Lower lobe of right lung (tissue), 2 donors: ENCODE results near the gene TSHR. TPM values are rescaled to one million over a fixed set of nuclear protein-coding genes. Genes with fewer than 3 reads are reported as not detected.
"Not testable (repeated sequence)": the region's sequence is repeated elsewhere in the genome, so short reads cannot be mapped to it uniquely, and the experiment has no call there.

Experiments used
- ATAC-seq, 2 donors: fragments of 200-7000 bp; cut with Tn5 transposase; one replicate each; pipeline ENCODE4 v1.9.1; 2020 to 2022; ENCODE audit warnings: mild to moderate bottlenecking in 2 of 2, moderate library complexity in 2 of 2
- DNase-seq: peaks from one replicate; pipeline ENCODE4 v3.0.0-alpha.2; 2020
- H3K27ac ChIP-seq: fragments of 200-600 bp; one replicate; pipeline ENCODE4 v1.8.0; 2022
- H3K27me3 ChIP-seq: fragments of 200-600 bp; one replicate; pipeline ENCODE4 v1.8.0; 2022; ENCODE audit warnings: low read depth
- H3K36me3 ChIP-seq: fragments of 200-600 bp; one replicate; pipeline ENCODE4 v1.8.0; 2022; ENCODE audit warnings: mild to moderate bottlenecking
- H3K4me1 ChIP-seq: fragments of 200-600 bp; one replicate; pipeline ENCODE4 v1.8.0; 2022
- H3K4me3 ChIP-seq: fragments of 200-600 bp; one replicate; pipeline ENCODE4 v1.8.0; 2022; ENCODE audit warnings: mild to moderate bottlenecking
- H3K9me3 ChIP-seq: fragments of 200-600 bp; one replicate; pipeline ENCODE4 v1.8.0; 2022
- intact Hi-C: fragments of 100-400 bp; cut with DNase I; formaldehyde crosslinking; loops from one replicate; pipeline ENCODE4 v1.11.0; 2022
- total RNA-seq: library from RNA; stranded (reverse); fragmentation: NEBNext Ultra II Directional; extraction: Animal tissue kit (Norgen Biotek cat#: 25700); gene quantifications from one replicate; pipeline ENCODE4 v1.2.1, GENCODE V29; 2021
- TF ChIP-seq, protein P1 (sequence below): fragments of 200-600 bp; IDR thresholded peaks from one replicate; pipeline ENCODE4 v1.8.0; 2022; ENCODE audit warnings: antibody characterized with exemption, mild to moderate bottlenecking
- donor health status: DM: no; HTN: yes; CAD: no; lungs with severe emphysema.

TSHR gene
- total RNA-seq, 1 donor from 2014 or later = not detected

DNA sequence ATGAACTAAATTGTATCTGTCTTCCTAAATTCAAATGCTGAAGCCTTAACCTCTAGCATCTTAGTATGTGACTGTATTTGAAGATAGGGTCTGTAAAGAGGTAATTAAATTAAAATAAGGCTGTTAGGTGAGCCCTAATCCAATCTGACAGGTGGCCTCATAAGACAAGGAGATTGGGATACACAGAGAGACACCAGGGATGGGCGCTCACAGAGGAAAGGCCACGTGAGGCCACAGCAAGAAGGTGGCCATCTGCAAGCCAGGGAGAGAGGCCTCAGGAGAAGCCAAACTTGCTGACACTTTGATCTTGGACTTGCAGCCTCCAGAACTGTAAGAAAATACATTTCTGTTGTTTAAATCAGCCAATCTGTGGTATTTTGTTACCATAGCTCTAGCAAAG lies 154.8 kb downstream of the TSHR start:
- Histone ChIP-seq H3K4me1 (peaks cover 6% of the 10 kb centered on the region), H3K36me3 (no peaks in the 10 kb centered on the region), H3K9me3 (no peaks in the 10 kb centered on the region), H3K4me3 (no peak overlapping the region), H3K27ac (no peak overlapping the region), H3K27me3 (no peaks in the 10 kb centered on the region)
- ATAC-seq (no peak), DNase-seq (no peak)
- TF ChIP-seq, protein P1, sequence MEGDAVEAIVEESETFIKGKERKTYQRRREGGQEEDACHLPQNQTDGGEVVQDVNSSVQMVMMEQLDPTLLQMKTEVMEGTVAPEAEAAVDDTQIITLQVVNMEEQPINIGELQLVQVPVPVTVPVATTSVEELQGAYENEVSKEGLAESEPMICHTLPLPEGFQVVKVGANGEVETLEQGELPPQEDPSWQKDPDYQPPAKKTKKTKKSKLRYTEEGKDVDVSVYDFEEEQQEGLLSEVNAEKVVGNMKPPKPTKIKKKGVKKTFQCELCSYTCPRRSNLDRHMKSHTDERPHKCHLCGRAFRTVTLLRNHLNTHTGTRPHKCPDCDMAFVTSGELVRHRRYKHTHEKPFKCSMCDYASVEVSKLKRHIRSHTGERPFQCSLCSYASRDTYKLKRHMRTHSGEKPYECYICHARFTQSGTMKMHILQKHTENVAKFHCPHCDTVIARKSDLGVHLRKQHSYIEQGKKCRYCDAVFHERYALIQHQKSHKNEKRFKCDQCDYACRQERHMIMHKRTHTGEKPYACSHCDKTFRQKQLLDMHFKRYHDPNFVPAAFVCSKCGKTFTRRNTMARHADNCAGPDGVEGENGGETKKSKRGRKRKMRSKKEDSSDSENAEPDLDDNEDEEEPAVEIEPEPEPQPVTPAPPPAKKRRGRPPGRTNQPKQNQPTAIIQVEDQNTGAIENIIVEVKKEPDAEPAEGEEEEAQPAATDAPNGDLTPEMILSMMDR = no peak
- intact Hi-C loops = no loop called here

DNA sequence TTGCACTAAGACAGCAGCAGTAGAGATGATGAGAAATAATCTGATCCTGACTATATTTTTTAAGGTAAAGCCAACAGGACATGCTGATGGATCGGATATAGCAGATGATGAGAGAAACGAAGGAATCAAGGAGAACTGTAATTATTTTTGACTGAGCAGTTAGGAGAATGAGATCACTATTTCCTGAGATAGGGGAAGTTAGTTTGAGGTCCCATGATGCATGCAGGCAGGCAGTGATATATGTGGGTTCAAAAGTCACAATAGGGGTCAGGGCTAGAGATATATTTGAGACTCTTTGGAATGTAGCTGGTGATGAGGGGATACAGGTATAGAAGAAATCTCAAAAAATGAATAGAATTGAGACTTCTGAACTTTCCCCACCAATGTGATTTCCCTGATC lies 157.8 kb downstream of the TSHR start:
- Histone ChIP-seq H3K9me3 (no peaks in the 10 kb centered on the region), H3K4me1 (peaks cover 6% of the 10 kb centered on the region), H3K36me3 (no peaks in the 10 kb centered on the region), H3K27ac (no peak overlapping the region), H3K4me3 (no peak overlapping the region), H3K27me3 (no peaks in the 10 kb centered on the region)
- ATAC-seq = no peak
- TF ChIP-seq, protein P1 = no peak
- DNase-seq = no peak
- intact Hi-C loops = no loop called here

DNA sequence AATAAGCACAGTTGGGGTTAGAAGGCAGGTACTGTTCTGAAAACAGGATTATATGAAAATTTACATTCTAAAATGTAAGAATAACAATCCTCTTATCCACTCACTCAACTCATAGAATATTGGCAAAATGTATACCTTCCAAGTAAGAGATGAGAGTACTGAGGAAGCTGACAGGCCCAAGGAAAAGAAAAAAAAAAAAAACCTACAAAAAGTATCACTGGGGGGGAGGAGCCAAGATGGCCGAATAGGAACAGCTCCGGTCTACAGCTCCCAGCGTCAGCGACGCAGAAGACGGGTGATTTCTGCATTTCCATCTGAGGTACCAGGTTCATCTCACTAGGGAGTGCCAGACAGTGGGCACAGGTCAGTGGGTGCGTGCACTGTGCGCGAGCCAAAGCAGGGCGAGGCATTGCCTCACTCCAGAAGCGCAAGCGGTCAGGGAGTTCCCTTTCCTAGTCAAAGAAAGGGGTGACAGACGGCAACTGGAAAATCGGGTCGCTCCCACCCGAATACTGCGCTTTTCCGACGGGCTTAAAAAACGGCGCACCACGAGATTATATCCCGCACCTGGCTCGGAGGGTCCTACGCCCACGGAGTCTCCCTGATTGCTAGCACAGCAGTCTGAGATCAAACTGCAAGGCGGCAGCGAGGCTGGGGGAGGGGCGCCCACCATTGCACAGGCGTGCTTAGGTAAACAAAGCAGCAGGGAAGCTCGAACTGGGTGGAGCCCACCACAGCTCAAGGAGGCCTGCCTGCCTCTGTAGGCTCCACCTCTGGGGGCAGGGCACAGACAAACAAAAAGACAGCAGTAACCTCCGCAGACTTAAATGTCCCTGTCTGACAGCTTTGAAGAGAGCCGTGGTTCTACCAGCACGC lies 158.8 kb downstream of the TSHR start:
- ATAC-seq, intact Hi-C loops, H3K4me3 ChIP-seq, H3K27me3 ChIP-seq, H3K9me3 ChIP-seq, H3K4me1 ChIP-seq, H3K27ac ChIP-seq, DNase-seq, H3K36me3 ChIP-seq: not testable (repeated sequence)

DNA sequence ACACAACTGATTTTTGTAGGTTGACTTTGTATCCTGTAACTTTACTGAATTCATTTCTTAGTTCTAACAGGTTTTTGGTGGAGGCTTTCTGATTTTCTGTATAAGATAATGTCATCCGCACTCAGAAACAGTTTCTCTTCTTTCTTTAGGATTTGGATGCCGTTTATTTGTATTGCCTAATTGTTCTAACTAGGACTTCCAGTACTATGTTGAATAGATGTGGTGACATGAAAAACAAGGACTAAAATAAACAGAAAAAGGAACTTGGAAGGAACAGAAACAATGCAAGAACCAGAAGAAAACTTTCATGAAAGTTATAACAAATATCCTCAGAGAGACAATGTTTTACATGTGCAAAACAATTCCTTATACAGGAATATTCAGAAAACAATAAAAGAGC lies 165.1 kb downstream of the TSHR start:
- peak in 1 of 2 donors; percentile 35 for ATAC-seq

DNA sequence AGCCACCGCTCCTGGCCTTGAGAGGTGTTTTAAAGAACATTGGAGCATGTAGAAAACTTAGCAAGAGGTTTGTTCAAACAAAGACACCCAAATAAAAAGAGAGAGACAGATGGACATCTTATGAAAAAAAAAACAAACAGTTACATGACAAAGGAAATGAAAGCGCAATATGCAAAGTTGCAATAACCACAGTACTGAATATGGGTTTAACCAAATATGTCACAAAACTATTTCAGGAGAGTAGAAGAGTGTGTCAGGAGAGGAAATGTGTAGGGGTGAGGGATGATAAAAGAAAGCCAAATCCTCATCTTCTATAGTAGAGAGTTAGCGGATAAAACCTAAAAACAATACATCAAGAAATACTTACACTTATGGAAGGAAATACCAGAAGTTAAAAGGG lies 166.9 kb downstream of the TSHR start:
- DNase-seq (no peak), ATAC-seq (peak in 1 of 2 donors; percentile 50)
- Histone ChIP-seq H3K27me3 (no peaks in the 10 kb centered on the region), H3K9me3 (no peaks in the 10 kb centered on the region), H3K4me1 (no peaks in the 10 kb centered on the region), H3K4me3 (no peak overlapping the region), H3K27ac (no peak overlapping the region), H3K36me3 (no peaks in the 10 kb centered on the region)
- intact Hi-C loops = no loop called here
- TF ChIP-seq, protein P1 = no peak

More for the DNA sequence above, 165.1 kb downstream of the TSHR start:
- Histone ChIP-seq H3K27me3 (no peaks in the 10 kb centered on the region), H3K4me1 (no peaks in the 10 kb centered on the region), H3K36me3 (no peaks in the 10 kb centered on the region), H3K9me3 (no peaks in the 10 kb centered on the region), H3K27ac (peak overlapping the region; percentile 19), H3K4me3 (no peak overlapping the region)
- DNase-seq = no peak
- intact Hi-C loops = no loop called here
- TF ChIP-seq, protein P1 = no peak

DNA sequence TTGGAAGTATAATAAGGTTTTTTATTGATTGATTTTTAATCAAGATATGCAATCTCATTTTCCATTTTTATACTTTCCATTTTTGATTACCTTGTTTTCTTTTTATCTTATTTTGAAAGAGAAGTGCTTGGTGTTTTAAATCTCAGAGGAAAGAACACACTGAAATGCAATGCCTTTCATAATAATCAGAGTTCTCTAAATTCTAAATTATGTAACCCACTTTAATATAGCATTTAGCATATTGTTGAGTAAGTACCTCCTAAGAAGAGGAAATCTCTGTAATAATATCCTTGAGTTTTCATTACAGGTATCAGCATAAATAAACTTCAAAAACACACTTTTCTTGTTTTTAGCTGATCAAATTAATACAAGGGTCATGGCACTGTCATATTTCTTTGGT lies 168.4 kb downstream of the TSHR start:
- no peak overlapping the region for H3K27ac ChIP-seq
- ATAC-seq = no peak

More for the DNA sequence above, 168.4 kb downstream of the TSHR start:
- Histone ChIP-seq H3K4me1 (no peaks in the 10 kb centered on the region), H3K4me3 (no peak overlapping the region), H3K9me3 (no peaks in the 10 kb centered on the region), H3K36me3 (no peaks in the 10 kb centered on the region), H3K27me3 (no peaks in the 10 kb centered on the region)
- TF ChIP-seq, protein P1 = no peak
- intact Hi-C loops = no loop called here
- DNase-seq = no peak
